NCI-H69 (cell line): Measurements from ENCODE around the gene KLK14.

Source experiments
- DNase-seq: peaks from one replicate; lab custom pipeline; 2025; lab: John Stamatoyannopoulos, UW

The KLK14 gene, protein sequence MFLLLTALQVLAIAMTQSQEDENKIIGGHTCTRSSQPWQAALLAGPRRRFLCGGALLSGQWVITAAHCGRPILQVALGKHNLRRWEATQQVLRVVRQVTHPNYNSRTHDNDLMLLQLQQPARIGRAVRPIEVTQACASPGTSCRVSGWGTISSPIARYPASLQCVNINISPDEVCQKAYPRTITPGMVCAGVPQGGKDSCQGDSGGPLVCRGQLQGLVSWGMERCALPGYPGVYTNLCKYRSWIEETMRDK

DNA sequence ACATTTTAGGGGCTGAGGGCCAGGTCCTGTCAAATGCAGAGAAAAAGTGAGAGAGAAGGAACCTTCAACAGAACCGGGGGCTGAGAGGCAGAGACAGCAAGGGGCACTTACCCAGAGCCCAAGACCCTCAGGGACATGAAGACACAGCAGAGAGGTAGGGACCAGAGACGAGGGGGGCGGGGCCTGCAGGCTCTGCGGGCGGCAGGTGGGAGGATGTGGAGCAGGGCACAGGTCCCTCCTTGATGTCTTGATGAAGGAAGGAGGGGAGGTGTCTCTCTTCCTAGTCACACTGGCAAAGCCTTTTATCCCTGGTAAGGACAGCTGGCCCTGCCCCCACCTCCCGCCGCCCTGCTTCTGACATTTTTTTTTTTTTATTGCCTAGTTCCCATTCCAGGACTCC lies at the start of gene KLK14:
TSS of gene KLK14 (minus strand) at position 277 of the 400 bp plus-strand sequence. CDS start at position 4, 273 bp downstream.
- DNase-seq, result no peak

DNA sequence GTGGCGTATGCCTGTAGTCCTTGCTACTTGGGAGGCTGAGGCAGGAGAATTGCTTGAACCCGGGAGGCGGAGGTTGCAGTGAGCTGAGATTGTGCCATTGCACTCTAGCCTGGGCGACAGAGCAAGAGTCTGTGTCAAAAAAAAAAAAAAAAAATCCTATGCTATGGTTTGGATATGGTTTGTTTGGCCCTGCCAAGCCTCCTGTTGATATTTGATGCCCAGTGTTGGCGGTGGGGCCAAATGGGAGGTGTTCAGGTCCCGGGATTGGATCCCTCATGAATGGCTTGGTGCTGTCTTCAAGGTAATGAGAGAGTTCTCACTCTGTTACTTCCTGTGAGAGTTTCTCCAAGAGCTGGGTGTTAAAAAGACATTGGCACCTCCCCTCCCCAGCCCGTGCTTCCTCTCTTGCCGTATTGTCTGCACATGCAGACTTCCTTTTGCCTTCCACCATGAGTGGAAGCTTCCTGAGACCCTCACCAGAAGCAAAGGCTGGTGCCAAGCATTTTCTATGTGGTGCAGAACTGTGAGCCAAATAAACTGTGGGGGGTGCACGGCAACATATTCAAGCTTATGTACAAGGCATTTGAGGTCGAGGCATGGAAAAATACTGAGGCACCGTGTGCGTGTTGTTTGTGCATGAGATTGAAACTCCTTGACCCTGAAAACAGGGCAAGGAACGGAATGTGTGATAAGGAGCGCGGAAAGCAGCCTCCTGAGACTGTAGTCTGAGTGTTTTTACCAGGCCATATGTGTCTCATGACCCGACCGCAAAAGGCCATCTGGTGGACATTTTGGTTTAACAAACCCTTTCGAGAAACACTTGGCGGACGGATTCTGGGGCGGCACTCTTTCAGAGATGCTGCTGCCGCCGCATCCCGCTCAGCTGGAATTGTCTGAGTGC lies 49.3 kb upstream of the KLK14 start:
- no peak for DNase-seq

DNA sequence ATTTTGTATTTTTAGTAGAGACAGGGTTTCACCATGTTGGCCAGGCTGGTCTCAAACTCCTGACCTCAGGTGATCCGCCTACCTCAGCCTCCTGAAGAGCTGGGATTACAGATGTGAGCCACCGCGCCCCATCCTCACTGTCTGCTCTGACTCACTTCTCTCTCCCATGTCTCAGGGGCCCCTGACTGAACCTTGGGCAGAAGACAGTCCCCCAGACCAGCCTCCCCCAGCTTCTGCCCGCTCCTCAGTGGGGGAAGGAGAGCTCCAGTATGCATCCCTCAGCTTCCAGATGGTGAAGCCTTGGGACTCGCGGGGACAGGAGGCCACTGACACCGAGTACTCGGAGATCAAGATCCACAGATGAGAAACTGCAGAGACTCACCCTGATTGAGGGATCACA lies 47.0 kb upstream of the KLK14 start:
- DNase-seq, result no peak

DNA sequence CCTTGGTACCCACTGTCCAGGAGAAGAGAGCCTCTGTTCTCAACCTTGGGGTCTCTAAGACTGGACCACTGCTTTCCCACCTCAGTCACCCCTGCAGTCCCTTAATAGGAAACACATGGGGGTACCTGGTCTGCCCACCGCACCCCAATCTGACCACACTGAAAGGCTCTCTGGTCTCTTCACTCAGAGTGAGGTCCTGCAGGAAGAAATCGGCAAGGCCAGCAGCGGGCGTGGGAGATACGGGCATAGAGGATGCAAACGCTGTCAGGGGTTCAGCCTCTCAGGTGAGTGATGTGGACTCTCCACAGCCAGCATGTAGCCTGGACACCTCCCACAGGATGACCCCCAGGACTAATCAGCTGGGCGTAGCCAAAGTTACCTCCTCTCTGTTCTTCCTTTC lies 45.5 kb upstream of the KLK14 start:
- no peak for DNase-seq

DNA sequence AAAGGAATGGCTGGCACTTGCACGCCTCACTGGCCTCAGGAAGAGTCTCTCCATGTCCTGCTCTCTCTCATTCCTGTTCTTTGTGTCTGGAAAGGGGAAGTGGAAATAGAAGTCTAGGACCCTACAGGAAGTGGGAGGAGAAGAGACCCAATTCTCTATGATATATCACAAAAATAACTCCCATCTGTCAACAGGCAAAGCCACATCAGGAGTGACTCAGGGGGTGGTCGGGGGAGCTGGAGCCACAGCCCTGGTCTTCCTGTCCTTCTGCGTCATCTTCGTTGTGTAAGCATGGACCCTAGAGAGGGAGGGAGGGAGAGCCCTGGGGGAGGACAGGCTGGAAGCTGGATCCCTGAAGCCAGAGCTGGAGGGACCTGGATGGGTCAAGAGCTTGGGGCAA lies 45.1 kb upstream of the KLK14 start:
- DNase-seq, result peak; percentile 13

- no peak for DNase-seq
These were observed 44.3 kb upstream of the KLK14 start for GRCh38 chr19:51127032-51127431.

DNA sequence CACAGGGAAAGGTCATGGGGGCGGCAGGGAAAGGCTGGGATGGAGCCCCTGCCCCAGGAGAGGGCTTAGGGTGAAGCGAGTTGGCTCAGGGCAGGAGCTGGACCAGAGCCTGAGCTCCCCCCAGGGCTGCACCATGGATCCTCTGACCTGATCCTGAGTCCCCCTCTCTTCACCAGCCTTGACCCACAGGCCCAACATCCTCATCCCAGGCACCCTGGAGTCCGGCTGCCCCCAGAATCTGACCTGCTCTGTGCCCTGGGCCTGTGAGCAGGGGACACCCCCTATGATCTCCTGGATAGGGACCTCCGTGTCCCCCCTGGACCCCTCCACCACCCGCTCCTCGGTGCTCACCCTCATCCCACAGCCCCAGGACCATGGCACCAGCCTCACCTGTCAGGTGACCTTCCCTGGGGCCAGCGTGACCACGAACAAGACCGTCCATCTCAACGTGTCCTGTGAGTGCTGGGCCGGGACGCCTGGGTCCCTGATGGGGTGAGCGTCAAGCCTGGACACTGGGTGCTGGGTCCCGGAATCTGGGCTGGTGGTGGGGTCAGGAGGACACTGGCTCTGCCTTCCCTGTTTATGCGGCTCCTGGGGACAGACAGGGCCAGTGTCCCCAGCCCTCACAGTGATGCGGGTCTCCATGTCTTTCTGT lies 42.9 kb upstream of the KLK14 start:
- no peak for DNase-seq

DNA sequence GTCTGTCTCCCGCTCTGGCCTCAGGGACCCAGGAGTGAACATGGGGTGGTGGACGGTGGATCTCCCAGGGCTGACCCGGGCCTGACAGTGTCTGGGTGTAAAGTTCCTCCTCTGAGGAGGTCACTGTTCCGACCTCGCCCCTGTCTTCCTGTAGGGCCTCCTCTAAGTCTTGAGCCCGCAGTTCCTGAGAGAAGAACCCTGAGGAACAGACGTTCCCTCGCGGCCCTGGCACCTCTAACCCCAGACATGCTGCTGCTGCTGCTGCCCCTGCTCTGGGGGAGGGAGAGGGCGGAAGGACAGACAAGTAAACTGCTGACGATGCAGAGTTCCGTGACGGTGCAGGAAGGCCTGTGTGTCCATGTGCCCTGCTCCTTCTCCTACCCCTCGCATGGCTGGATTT lies 42.0 kb upstream of the KLK14 start, which contains the start of gene SIGLEC9:
TSS of gene SIGLEC9 (plus strand) at position 178 of the 400 bp plus-strand sequence. CDS start at position 247, 69 bp downstream.
- no peak for DNase-seq

DNA sequence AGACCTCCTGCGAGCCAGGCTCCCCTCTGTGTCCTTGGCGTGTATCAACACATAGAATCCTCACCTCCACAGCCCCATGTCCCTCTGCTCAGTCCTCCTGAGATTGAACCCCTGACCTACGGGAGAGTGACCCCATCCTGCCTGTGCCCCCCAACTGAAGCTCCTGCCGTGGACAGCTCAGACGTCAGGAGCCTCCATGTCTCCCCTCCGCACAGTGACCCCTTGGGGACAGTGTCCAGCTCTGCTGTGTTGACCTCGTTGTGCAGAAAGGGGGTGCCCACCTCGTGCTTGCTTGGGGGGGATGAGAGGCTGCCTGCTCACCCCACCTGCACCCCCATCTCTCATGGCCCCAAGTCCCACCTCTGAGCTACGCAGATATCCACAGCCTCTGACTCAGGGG lies 41.5 kb upstream of the KLK14 start:
- no peak for DNase-seq

- DNase-seq, result no peak
These were observed 41.1 kb upstream of the KLK14 start for GRCh38 chr19:51123802-51124201.

DNA sequence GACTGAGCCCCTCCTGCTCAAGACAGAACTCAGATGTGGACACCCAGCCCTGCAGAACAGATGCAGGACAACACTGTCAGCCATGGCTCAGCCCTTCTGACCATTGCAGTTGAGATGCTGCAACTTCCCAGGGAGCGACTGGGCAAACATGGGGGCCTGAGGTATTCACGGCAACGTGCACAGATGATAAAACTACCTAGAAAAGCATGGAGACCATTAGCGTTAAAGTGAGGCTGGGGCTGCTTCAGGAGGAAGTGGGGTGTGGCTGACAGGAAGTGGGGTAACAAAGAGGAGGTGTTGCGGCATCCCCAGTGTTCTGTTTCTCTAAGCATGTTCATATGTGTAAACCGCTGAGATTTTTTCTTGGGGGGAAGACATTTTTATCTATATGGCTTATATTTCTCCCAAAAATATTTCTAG lies 40.7 kb upstream of the KLK14 start:
- no peak for DNase-seq

DNA sequence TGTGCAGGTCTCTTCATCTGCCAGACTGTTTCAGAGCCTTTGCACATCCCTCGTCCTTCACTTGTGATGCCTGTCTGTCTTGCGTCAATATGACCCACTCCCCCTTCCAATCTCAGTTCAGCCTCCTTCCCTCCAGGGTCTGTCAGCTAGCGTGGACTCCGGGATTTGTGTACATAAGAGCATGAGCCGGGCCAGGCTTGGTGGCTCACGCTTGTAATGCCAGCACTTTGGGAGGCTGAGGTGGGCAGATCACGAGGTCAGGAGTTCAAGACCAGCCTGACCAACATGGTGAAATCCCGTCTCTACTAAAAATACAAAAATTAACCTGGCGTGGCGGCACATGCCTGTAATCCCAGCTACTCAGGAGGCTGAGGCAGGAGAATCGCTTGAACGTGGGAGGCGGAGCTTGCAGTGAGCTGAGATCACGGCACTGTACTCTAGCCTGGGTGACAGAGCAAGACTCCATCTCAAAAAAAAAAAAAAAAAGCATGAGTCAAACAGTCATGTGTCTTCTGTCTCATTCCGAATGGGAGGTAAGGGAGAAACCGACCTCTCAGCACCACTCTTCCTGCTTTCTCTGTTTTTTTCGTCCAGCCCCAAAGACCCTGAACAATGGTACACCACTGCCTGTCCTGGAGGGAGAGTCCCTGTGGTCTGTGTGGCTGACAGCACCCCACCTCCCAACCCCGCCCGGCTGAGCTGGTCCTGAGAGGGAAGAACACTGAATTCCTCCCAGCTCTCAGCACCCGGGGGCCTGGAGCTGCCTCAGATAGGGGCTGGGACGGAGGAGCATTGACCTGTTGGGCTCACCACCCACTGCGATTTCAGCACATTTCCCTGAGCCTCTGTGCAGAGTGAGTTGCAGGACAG lies 39.7 kb upstream of the KLK14 start:
- DNase-seq, result no peak

- no peak for DNase-seq
These were observed 38.6 kb upstream of the KLK14 start for GRCh38 chr19:51121257-51121656.

DNA sequence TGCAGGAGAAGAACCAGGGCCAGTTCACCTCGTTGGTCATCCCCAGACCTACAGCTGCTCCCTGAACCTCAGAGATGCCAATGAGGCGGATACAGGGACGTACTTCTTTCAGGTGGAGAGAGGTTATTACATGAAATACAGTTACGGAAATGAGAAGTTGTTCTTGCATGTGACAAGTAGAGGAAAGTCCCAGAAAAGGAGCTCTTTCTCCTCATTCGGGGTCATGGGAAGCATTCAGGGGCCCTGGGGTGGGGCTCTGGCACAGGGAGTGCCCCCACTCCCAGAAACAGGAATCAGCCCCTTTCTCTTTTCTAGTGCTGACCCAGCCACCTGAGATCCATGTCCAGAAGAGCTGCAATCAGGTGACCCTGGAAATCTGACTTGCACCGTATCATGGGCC lies 37.5 kb upstream of the KLK14 start:
- no peak for DNase-seq

DNA sequence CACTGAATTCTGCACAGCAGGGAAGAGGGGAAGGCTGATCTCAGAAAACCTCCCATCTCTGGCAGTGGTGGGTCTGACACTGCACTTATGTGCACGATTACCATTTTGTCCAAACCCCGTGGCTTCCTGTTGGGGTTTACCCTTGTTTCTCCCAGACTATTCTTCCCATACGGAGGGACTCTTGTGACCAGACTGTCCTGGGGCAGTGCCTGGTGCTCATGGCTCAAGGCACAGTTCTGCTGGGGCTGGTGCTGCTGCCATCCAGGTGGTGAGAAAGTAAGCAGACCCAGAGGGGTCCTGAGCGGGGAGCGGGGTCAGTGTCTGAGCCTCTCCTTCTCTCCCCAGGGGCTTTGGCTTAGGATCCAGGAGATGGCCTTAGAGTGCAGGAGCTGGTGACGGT lies 36.9 kb upstream of the KLK14 start:
- no peak for DNase-seq

GRCh38 chr19:51119101-51119500 lies 36.4 kb upstream of the KLK14 start:
- DNase-seq, result no peak

DNA sequence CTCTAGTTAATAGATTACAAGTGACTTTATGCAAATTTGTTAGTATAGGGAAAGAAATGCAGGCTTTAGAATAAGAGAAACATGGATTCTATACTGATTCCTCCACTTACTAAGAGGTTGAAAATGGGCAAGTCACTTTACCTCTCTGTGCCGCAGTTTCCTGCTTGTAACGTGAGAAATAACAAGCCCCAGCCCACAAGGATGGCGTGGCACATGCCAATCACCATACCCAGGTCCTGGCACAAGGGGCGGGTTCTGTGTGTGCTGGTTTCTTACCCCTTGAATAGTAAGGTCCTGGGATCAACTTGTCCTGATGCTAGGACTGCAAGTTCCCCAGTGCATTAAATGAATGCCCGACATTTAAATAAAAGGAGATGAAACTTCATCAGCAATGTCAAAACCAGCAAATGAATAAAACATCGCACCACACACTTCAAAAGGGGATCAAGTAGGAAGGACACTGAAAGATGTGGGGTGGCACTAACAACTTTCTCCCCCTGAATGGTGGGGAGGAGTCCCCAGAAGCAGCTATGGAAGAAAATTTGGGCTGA lies 34.1 kb upstream of the KLK14 start:
- DNase-seq, result no peak

- DNase-seq, result no peak
These were observed 31.5 kb upstream of the KLK14 start for GRCh38 chr19:51114087-51114729.

- peak; percentile 22 for DNase-seq
These were observed 28.9 kb upstream of the KLK14 start for GRCh38 chr19:51111606-51112005.

DNA sequence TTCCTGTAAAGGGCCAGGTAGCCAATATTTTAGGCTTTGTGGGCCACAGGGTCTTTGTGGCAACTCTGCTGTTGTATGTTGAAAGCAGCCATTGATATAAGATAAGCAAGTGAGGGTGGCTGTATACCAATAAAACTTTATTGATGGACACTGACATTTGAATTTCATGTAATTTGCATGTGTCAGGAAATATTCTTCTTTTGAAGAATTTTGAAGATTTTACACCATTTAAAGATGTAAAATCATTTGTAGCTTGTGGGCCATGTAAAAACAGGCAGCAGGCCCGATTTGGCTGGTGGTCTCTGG lies 27.9 kb upstream of the KLK14 start:
- DNase-seq, result no peak

DNA sequence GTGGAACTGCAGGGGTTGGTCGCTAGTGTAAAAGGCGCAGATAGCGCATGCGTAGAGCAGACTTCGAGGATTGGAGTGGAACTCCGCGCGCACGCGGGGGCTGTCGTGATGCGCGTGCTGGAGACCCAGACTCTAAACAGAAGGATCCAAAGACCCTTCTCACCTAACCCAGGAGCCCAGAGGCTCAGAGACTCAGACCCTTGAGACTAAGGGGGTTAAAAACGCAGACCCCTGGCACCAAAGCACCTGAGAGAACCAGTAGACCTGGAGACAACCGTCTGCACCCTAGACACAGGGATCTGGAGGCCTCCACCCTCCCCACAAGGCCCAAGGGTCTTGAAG lies 26.1 kb upstream of the KLK14 start:
- peak; percentile 91 for DNase-seq
